GM19468 (cell line): ENCODE measurements around the gene GPR87.

Experiments
- ATAC-seq: cut with Tn5 transposase; IDR thresholded peaks from one replicate; pipeline ENCODE4 v1.9.1; 2021; ENCODE audit warnings: mild to moderate bottlenecking, moderate library complexity, moderate number of reproducible peaks; ENCODE audit not compliant: unreplicated experiment; ENCODE audit errors: extremely low read depth

The GPR87 gene

DNA sequence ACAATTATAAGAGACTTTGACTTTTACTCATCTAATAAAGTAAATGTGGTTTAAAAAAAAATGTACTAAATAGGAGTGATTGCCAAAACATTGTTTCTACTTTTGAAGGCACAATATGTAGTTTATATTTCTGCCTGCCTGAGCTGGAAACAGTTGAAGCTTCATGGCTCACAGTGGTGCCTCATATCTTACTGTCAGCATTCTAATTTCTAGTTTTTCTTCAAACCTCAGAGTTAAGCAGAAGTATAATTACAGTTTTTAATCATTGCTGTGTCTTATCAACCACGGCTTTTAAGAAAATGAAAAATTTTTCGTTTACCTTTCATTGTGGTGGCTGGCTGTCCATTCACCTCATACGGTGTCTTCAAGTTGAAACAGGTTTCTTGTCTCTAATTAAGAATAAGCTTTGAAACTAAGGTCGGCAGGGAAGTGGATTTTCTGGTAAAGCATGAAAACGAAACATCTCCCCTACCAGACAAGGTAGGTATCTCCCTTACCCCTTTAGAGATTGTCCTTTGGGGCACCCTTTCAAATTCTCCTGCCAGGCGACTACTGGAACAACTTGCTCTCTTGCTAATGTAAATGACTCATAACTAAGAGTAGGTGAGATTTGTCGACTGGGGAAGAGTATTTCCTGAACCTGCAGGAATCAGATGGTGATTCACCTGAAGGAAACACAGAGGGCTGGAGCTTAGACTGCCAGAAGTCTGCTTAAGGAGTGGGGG, at the start of gene GPR87:
GPR87 (minus strand) TSS at position 554 of the 725 bp plus-strand sequence. CDS start 16,720 bp downstream, outside the sequence.
- ATAC-seq: no peak

- no peak for ATAC-seq
Observed at GRCh38 chr3:151362751-151363174, 46.1 kb upstream of the GPR87 start.

DNA sequence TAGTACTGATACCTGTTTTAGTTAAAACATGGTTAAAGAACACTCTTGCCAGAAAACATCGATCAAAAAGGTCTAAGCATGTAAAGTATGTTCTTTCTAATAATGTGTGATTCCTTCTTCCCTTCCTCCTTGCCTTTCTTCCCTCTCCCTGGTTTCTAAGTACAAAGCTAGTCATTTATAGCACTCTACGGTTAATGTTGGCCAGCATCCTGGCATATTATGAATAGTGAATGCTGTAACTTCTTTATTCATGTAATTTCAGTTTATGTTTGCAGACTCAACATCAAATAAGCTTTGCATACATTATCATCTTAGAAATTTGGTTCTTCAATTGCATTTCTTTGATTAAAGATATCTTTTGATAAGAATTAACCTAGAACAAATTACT, 40.8 kb upstream of the GPR87 start:
- no peak for ATAC-seq

DNA sequence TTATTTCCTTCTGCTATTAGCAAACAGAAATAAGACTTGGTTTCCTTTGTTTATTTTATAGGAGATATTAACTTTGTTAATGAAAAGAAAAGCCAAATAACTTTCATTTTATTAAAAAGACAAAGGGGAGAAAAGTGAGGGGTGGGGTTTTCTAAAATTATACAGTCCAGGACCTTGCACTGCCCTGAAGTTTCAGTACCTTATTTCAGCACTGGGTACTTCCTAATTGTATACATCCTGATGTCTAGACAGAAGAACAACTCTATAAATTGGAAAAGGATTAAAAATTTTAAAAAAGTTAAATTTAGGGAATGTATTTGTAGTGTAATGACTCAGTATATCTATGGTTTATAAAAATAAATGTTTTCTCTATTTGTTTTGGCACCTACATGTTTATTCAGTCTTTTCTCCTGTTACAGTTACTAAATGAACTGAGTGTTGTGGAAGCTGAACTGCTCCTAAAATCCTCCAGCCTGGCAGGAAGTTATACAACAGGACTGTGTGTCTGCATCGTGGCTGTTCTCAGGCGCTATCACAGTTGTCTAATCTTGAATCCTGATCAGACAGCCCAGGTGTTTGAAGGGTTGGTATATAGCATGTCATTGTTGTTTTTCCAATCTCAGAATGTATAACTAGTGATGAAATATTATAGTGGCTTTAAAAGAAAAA, 40.3 kb upstream of the GPR87 start:
- ATAC-seq: no peak

DNA sequence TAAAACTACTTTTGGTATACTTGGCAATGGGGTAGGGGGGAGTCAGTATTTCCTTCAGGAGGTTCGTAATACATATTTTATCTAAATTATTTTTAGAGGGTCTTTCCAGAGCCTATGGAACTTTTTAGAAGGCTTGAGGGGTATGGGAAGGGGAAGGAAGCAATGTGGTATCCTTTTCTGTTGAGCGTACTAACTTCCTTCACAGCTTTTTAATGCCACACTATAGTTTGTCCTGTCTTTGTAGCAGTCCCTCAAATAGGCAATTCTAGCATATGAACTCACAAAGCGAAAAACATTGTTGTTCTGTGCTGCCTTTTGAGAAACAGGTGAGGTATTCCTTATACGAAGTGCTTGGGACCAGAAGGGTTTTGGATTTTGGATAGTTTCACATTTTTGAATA, 35.0 kb upstream of the GPR87 start:
- ATAC-seq: no peak

GRCh38 chr3:151351219-151351618, 34.6 kb upstream of the GPR87 start:
- ATAC-seq: no peak

- ATAC-seq: no peak
Observed at GRCh38 chr3:151350656-151351055, 34.0 kb upstream of the GPR87 start.

GRCh38 chr3:151347432-151347831, 30.8 kb upstream of the GPR87 start:
- ATAC-seq: no peak

DNA sequence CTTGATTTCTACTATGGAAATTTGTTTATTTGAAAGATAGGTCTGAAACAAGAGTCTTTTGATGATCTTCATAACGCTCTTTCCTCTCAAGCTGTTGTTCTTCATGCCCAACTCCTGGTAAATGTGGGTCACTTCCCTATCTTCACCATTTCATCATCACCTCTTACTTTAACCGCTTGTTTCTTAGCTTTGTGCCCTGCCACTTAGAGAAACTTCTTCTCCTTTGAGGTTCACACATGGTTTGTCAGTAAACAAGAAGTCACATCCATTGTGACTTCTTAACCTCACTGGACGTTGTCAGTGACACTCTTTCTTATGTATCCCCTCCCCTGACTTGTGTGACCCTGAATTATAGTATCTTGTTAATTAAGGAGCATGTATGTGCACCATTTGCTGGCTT, 29.7 kb upstream of the GPR87 start:
- no peak for ATAC-seq

GRCh38 chr3:151345859-151346258, 29.2 kb upstream of the GPR87 start:
- no peak for ATAC-seq

GRCh38 chr3:151331696-151332095, 15.1 kb upstream of the GPR87 start:
- ATAC-seq: no peak

DNA sequence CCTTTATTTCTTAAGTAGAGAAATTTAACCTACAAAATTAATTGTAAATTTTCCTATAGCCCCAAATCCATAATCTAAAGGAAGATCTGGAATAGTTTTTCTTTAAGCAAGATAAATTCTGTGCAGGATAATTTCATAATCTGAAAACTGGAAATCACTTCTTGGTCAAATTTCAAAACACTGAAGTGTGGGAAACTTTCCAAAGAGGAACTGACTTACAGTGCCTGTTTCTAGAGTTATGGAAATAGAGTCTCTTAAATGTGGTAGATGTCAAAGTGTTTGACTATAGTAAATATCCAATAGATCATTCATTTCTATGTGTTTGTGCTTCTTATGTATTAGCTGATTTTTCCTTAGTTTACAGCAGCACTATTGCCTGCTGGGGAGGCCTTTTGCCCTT, 14.3 kb upstream of the GPR87 start:
- ATAC-seq: no peak

DNA sequence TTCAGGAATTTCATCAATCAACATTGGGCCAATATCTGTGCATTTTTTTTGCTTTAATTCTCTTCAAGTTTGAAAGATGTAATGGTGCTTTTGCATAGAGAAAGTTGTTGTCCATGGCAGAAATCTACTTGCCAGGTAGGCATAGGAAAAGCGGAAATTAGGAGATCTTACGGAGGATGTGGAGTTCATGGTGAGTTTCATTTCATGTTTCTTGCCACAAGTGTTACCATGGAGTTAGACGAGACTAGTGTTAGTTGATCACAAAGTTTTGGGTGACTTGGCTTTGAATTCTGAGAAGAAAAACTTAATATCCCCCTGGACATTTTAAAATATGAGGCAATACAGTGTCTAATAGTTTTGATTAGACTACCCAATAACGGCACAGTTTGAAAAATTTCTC, 13.8 kb upstream of the GPR87 start:
- ATAC-seq: no peak

DNA sequence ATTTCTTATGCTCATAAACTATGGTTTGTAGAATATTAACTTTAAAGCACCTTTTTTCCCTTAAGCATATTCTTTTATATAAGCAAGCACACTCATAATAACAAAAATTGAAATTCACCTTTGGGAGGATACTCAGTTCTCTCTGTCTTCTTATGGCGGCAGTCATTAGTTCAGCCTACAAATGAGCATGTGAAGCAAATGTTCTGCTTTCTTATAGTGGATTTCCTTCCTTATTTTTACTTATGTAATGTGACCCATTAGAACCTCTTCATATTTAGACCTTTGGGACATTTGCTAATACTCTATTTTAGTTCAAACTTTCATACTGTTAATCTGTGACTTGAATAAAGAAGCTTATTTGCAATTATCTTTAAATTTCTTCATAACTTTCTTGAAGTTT, 12.7 kb upstream of the GPR87 start, which contains the start of gene P2RY13:
P2RY13 (minus strand) TSS at position 187 of the 400 bp plus-strand sequence; CDS start at position 166, 21 bp downstream.
- no peak for ATAC-seq

- no peak for ATAC-seq
Observed at GRCh38 chr3:151328298-151328995, 11.8 kb upstream of the GPR87 start.

- no peak for ATAC-seq
Observed at GRCh38 chr3:151327571-151328198, 11.1 kb upstream of the GPR87 start.

DNA sequence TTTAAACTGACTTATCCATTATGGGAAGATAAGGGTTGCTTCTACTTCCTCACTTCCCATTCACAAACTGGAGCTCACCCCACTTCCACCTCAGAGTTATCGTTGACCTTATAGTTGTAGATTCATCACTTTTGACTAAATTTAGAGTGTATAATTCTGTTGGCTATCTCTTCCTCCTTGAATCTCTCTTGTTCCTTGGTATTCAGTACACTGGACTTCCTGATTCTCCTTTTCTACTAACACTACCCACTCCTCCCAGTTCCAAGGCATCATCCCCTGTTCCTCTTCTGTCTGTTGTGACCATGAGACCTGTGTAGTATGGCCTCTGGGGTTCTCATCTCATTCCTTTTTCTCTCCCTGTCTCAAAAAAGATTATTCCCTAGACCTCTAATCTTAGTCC, 5.9 kb upstream of the GPR87 start:
- ATAC-seq: no peak

GRCh38 chr3:151321526-151321925, 4.9 kb upstream of the GPR87 start:
- ATAC-seq: no peak

DNA sequence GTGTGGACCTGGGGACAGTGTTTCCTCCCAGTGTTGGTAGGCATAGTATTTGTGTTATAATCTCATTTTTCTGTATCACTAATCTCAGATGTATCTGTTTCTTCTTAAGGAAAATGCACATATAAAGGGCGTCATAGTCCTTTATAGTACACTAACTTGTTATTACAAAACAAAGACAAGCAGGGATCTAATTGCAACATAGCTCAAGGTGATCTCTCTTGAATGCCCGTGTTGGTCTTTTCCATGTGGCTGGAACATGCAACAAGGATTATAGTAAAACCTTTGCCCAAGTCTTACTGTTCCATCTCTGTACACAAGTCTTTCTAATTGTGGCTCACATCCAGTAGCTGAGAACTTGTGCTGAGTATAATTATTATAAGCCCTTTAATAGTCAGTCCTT, 3.5 kb upstream of the GPR87 start:
- no peak for ATAC-seq

DNA sequence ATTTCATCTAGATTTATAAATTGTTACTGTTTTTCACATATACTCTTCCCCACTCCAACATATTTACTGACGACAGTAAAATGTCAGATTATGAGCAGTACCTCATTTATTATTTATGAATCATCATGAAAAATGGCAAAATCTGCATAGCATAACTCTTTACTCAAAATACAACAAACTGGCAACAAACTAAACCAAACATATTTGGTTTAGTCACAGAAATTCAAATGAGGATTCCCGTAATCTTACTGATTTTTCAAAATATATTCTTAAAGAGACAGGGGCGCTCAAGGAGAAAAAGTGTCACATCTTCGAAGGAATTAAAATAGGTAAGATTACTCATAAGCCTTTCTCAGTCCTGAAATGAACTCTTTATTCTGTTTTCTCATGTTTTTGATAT, 3.0 kb upstream of the GPR87 start:
- ATAC-seq: no peak

DNA sequence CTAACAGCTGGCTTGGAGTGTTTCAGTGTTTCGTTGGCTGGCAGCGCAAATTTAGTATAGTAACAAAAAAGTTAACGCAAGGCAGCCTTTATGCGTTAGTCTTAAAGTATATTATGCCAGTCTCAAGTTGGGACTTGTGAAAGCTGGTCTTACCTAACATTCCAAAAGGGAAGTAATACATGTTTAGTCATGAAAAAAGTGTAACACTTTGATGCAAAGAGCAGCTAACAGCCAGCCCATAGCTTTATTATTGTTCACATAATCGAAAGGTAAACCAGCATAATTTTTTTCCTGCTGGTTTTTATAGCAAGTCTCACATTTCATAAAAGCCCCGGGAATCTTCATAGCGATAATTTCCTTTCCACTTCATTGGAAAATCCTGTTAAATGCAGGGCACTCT, 2.4 kb upstream of the GPR87 start:
- ATAC-seq: no peak
